MCF 10A (cell line): Measurements from ENCODE around the gene THRA. TPM values are rescaled to one million over a fixed set of nuclear protein-coding genes. Genes with fewer than 3 reads are reported as not detected.

ENCODE experiments used
- BruUV-seq: library from RNA; stranded (reverse); fragments of 400-500 nt; replicated peaks from 2 replicates; lab custom pipeline; 2021; lab: Mats Ljungman, UMichigan
- CTCF ChIA-PET: fragments of 300-600 bp; sonication (Branson Sonifier 250); formaldehyde crosslinking; extraction: SDS; loops from one replicate; lab custom pipeline; 2021; ENCODE audit warnings: antibody characterized with exemption, inconsistent platforms; lab: Yijun Ruan, JAX
- POLR2A ChIA-PET: fragments of 300-600, 350-650 bp; sonication (Branson Sonifier 250); formaldehyde crosslinking; extraction: SDS; loops from one replicate; lab custom pipeline; 2020; ENCODE audit warnings: antibody characterized with exemption, inconsistent platforms; lab: Yijun Ruan, JAX
- DNase-seq: peaks from one replicate; pipeline ENCODE4 v3.0.0-alpha.2; 2018; ENCODE audit not compliant: unreplicated experiment
- H3K27ac Mint-ChIP-seq: one replicate; pipeline ENCODE4 v1.8.0; 2022; ENCODE audit warnings: mild to moderate bottlenecking, low read depth, mixed read lengths; ENCODE audit not compliant: unreplicated experiment
- H3K27me3 Mint-ChIP-seq: one replicate; pipeline ENCODE4 v1.8.0; 2022; ENCODE audit warnings: mixed read lengths; ENCODE audit not compliant: insufficient read depth, unreplicated experiment
- H3K36me3 Mint-ChIP-seq: one replicate; pipeline ENCODE4 v1.8.0; 2022; ENCODE audit warnings: mild to moderate bottlenecking, moderate library complexity, mixed read lengths; ENCODE audit not compliant: insufficient read depth, unreplicated experiment
- H3K4me1 Mint-ChIP-seq: one replicate; pipeline ENCODE4 v1.8.0; 2022; ENCODE audit warnings: mixed read lengths; ENCODE audit not compliant: insufficient read depth, unreplicated experiment
- H3K4me3 Mint-ChIP-seq: one replicate; pipeline ENCODE4 v1.8.0; 2022; ENCODE audit warnings: mild to moderate bottlenecking, moderate library complexity, mixed read lengths; ENCODE audit not compliant: unreplicated experiment
- H3K9me3 Mint-ChIP-seq: one replicate; pipeline ENCODE4 v1.8.0; 2022; ENCODE audit warnings: mixed read lengths; ENCODE audit not compliant: unreplicated experiment
- intact Hi-C: fragments of 100-400 bp; cut with micrococcal nuclease; formaldehyde crosslinking; loops from 2 replicates; pipeline ENCODE4 v1.14.1; 2022
- total RNA-seq: library from RNA; stranded (reverse); gene quantifications from 2 replicates; pipeline ENCODE4 v1.2.3, GENCODE V29; 2022
- TF ChIP-seq, protein P1 (sequence below): fragments of 200-600 bp; IDR thresholded peaks from one replicate; pipeline ENCODE4 v1.8.0; 2022; ENCODE audit warnings: antibody characterized with exemption, mild to moderate bottlenecking; ENCODE audit not compliant: unreplicated experiment

The THRA gene
- total RNA-seq, 1 experiment from 2014 or later: 6.4 TPM

DNA sequence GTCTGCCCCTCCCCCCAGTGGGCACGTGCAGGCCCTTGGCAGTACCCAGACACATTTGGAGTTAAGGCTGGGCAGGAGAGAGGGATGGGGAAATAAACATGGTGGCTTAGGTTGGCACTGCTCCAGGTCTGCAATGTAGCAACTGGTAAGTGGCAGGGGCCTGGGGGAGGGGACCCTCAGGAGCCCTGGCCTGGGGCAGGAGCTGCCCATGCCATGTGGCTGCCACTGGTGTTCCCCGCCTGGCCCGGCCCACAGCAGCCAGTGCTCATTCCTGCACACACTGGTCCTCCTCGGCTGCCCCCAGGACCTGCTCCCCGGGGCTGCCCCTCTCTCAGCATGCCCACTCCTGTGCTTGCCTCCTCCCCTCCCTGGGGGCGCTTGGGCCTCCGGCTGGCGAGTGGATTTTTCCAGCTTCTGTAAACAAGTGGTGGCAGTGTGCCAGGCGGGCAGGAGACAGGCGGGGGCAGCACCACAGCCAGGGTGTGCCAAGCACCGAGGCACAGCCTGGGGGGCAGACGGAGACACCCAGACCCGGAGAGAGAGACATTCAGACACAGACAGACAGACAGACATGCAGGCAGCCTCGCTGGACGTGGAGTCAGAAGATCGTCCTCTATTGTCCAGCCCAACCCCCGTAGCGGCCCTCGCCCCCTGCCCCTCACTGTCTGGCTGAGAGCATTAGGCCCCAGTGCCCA lies 9.4 kb downstream of the THRA start:
- Mint-ChIP-seq H3K4me3 (peak overlapping the region; percentile 58), H3K4me1 (peaks cover 84% of the 10 kb centered on the region), H3K9me3 (no peaks in the 10 kb centered on the region), H3K36me3 (peaks cover 13% of the 10 kb centered on the region), H3K27ac (peak overlapping the region; percentile 44), H3K27me3 (no peaks in the 10 kb centered on the region)
- TF ChIP-seq, protein P1, sequence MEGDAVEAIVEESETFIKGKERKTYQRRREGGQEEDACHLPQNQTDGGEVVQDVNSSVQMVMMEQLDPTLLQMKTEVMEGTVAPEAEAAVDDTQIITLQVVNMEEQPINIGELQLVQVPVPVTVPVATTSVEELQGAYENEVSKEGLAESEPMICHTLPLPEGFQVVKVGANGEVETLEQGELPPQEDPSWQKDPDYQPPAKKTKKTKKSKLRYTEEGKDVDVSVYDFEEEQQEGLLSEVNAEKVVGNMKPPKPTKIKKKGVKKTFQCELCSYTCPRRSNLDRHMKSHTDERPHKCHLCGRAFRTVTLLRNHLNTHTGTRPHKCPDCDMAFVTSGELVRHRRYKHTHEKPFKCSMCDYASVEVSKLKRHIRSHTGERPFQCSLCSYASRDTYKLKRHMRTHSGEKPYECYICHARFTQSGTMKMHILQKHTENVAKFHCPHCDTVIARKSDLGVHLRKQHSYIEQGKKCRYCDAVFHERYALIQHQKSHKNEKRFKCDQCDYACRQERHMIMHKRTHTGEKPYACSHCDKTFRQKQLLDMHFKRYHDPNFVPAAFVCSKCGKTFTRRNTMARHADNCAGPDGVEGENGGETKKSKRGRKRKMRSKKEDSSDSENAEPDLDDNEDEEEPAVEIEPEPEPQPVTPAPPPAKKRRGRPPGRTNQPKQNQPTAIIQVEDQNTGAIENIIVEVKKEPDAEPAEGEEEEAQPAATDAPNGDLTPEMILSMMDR: no peak
- CTCF ChIA-PET: interaction anchor here (1.0 to 6.9 kb wide), 5 partner anchors 10 to 57 kb away, joined by 3 to 131 read pairs (median 41); partner anchors contain the start of genes CSF3, MED24, NR1D1 and THRA
- no TSS peak for BruUV-seq
- peak; percentile 97 for DNase-seq
- intact Hi-C loops: no loop called here
- POLR2A ChIA-PET: interaction anchor here (0.7 to 6.8 kb wide), 14 partner anchors 9 to 1580 kb away, joined by 3 to 82 read pairs (median 4); partner anchors contain the start of genes CASC3, CDK12, MED24 and NR1D1

DNA sequence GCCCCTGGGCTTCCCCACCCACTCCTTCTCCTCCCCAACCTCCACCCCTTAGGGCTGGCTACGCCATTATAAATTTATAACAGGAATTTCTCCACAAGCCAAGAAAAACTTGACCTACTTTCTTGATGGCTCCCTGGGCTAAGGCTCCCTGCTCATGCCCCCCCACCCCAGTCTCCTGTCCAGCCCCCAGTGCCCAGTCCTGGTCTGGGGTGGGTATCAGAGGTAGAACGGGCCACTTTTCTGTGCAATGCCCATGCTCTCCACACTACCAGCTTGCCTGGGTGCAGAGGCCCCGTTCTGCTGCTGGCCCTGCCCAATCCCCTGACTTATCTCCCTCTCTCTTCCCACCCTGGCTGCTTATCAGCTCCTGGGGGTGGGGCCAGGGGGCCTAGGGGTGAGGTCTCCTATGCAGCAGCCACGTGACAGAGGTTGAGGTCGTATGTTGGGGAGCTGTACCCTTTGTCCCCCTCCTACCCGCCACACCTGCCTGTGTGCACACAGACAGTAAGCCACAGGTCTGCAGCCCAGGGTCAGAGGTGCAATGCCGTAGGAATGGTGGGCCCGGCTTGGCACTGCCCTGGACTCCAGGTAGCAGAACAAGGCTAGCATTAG lies 10.1 kb downstream of the THRA start:
- TF ChIP-seq, protein P1: no peak
- ChIA-PET POLR2A (interaction anchor here (0.8 to 6.8 kb wide), 9 partner anchors 8 to 612 kb away, joined by 3 to 82 read pairs (median 4); partner anchors contain the start of genes CDK12, MED24, NR1D1 and THRA), CTCF (interaction anchor here (0.6 to 6.9 kb wide), 6 partner anchors 10 to 505 kb away, joined by 3 to 131 read pairs (median 43); partner anchors contain the start of genes CSF3 and THRA)
- peak overlapping the region; percentile 58 for H3K4me3 Mint-ChIP-seq
- DNase-seq: no peak
- peak overlapping the region; percentile 44 for H3K27ac Mint-ChIP-seq
- no peaks in the 10 kb centered on the region for H3K9me3 Mint-ChIP-seq
- BruUV-seq: no TSS peak
- intact Hi-C loops: no loop called here
- no peaks in the 10 kb centered on the region for H3K27me3 Mint-ChIP-seq
- H3K36me3 Mint-ChIP-seq: peaks cover 16% of the 10 kb centered on the region
- H3K4me1 Mint-ChIP-seq: peaks cover 82% of the 10 kb centered on the region

DNA sequence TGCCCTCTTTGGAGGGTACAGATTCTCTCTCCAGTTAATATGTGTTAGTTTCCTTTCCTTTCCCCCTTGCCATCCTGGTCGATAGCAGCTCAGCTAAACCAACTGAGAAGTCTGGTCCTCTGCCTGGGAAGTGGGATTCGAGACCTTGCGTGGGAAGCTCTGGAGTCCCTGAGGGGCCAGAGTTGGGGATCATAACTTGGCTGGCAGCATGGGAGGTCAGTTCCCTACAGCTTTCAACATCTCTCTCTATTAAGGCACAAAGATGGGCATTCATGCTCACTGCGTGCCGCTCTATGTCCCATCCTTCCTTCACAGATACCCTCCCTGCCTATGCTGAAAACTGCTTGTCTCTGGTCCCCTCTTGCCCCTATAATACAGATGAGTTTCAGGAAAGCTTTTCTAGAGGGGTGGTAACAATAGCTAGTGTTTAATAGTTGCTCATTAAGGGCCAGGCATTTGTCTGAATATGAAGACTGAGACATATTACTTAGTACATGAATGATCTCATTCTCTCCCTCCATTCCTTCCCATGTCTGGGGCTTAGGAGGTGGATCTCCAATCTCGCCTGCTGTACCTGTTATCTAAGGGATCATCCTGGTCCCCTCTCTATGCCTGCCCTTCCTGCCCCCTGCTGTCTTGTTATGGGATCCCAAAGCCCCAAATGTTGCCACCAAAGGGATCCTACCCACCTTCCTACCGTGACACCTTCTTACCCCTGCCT lies 10.8 kb downstream of the THRA start:
- no peak for DNase-seq
- Mint-ChIP-seq H3K36me3 (peaks cover 21% of the 10 kb centered on the region), H3K27ac (peak overlapping the region; percentile 44), H3K4me1 (peaks cover 79% of the 10 kb centered on the region), H3K27me3 (no peaks in the 10 kb centered on the region), H3K4me3 (no peak overlapping the region), H3K9me3 (no peaks in the 10 kb centered on the region)
- intact Hi-C loops: no loop called here
- no TSS peak for BruUV-seq
- ChIA-PET CTCF (interaction anchor here (0.6 to 6.9 kb wide), 10 partner anchors 11 to 506 kb away, joined by 3 to 131 read pairs (median 20); partner anchors contain the start of genes CSF3, NR1D1 and THRA), POLR2A (interaction anchor here (1.0 to 6.8 kb wide), 4 partner anchors 10 to 25 kb away, joined by 3 to 82 read pairs (median 20); partner anchors contain the start of genes MED24, NR1D1 and THRA)
- TF ChIP-seq, protein P1: no peak
